Epithelial cell of esophagus (primary cell): Measurements from ENCODE around the gene DGAT2.
"Not testable (repeated sequence)": the region's sequence is repeated elsewhere in the genome, so short reads cannot be mapped to it uniquely, and the experiment has no call there.

ENCODE experiments used
- DNase-seq: peaks from one replicate; pipeline ENCODE4 v3.0.0; 2010; ENCODE audit warnings: low read depth
- H3K4me3 ChIP-seq: 2 replicates; pipeline ENCODE4 v1.5.1; 2011; ENCODE audit warnings: mild to moderate bottlenecking, low read length, control low read depth
- TF ChIP-seq, protein P1 (sequence below): IDR thresholded peaks from 2 replicates; pipeline ENCODE4 v1.5.1; 2011; ENCODE audit warnings: low read depth, mild to moderate bottlenecking, low read length, control low read depth, inconsistent platforms; ENCODE audit not compliant: insufficient read depth; ENCODE audit errors: missing control alignments

The DGAT2 gene

DNA sequence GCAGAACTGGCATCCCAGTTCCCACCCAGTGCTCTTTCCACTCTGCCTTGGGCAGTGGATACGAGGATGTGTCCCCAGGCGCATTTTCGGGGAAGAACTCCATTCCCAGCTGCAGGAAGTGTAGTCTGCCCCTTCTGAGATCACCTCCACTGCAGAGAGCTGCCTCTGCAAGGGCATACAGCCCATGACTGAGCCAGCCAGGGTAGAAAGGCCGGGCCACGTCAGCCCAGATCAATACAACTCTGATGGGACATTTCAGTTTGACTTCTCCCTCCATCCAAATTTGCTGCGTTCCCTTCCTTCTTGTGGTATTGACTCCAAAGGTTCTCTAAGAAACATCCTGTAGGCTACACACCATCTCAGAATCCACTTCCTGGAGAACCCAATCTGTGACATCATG is 31.3 kb upstream of the DGAT2 start:
- TF ChIP-seq, protein P1, sequence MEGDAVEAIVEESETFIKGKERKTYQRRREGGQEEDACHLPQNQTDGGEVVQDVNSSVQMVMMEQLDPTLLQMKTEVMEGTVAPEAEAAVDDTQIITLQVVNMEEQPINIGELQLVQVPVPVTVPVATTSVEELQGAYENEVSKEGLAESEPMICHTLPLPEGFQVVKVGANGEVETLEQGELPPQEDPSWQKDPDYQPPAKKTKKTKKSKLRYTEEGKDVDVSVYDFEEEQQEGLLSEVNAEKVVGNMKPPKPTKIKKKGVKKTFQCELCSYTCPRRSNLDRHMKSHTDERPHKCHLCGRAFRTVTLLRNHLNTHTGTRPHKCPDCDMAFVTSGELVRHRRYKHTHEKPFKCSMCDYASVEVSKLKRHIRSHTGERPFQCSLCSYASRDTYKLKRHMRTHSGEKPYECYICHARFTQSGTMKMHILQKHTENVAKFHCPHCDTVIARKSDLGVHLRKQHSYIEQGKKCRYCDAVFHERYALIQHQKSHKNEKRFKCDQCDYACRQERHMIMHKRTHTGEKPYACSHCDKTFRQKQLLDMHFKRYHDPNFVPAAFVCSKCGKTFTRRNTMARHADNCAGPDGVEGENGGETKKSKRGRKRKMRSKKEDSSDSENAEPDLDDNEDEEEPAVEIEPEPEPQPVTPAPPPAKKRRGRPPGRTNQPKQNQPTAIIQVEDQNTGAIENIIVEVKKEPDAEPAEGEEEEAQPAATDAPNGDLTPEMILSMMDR: no peak
- no peak overlapping the region for H3K4me3 ChIP-seq
- DNase-seq: no peak

DNA sequence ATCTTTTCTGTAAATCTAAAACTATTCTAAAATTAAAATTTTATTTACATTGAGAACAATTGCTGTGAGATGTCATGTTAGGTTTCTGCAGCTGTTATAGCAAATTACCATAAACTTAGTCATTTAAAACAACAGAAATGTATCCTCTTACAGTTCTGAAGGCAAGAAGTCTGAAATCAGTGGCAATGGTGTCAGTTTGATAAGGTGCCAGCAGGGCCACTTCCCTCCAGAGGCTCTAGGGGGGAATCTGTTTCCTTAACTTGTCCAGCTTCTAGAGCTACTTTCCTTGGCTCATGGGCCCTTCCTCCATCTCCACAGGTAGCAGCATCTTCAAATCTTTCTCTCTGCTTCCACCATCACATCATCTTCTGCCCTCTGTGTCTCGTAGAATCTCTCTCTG is 27.9 kb upstream of the DGAT2 start:
- H3K4me3 ChIP-seq: no peak overlapping the region
- TF ChIP-seq, protein P1: no peak
- DNase-seq: no peak

DNA sequence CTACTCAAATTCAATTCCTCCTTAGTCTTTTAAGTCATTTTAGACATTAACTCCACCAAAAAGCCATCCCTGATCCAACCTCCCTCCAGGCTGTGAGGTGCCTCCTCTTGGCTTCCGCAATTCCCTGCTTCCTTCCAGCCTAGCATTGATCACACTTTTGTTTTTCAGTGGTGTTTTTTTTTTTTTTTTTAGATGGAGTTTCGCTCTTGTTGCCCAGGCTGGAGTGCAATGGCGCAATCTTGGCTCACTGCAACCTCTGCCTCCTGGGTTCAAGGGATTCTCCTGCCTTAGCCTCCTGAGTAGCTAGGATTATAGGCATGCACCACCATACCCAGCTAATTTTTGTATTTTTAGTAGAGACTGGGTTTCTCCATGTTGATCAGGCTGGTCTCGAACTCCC is 25.4 kb upstream of the DGAT2 start:
- H3K4me3 ChIP-seq, DNase-seq: not testable (repeated sequence)

DNA sequence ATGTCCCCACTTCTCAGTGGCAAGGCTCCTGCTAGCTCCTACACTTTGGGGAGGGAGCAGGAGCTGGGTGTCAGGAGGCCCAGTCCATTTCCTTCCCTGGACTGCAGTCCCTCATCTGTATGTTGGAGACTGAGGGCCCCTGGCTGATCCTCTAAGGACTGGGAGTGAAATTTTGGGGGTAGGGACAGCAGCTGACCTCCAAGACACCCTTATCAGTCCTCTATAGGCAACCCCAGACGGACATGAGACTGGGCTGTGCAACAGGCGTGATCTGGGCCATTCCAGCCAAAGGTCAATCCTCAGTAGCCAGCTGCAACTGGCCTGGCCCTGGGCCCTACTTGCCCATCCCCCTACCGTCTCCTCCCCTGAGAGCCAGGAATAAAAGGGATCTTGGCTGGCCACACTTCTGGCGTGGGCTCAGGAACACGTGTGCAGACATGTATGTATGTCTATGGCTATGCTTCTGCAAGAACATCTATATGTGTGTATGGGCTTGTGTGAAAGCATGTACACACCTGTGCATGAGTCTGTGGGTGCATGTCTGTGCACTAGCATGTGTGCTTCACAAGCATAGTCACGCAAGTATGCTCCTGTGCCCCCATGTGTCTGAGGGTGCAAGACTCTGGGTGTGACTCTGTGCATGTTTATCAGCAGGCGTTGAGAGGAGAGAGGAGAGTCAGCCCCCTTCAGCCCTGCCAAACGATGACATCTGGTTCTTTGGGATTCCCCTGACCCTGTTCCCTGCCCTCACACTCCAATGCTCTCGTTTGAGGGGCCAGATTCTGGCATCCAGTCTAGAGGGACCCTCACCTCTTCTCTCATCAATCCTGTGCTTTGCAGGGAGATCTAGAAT is 24.6 kb upstream of the DGAT2 start:
- TF ChIP-seq, protein P1: no peak
- peak; percentile 43 for DNase-seq
- H3K4me3 ChIP-seq: no peak overlapping the region

DNA sequence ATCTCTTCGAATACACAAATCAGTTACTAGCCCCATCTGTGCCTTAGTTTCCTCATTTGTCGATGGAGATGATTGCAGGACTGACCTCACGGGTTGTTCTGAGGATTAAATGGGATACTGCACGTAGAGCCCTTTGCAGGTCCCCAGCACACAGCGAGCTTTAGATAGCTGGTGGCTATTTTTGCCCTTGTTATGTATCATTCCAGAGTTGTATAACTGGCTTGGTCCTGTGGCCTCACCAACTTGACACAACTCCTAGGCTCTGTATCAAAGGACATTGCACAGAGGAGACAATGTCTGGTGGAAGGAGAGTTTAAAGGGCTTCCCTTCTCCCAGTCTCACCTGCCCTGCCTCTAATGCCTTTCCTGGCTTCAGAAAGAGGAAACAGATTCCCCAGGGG is 22.8 kb upstream of the DGAT2 start:
- TF ChIP-seq, protein P1: no peak
- DNase-seq: no peak

DNA sequence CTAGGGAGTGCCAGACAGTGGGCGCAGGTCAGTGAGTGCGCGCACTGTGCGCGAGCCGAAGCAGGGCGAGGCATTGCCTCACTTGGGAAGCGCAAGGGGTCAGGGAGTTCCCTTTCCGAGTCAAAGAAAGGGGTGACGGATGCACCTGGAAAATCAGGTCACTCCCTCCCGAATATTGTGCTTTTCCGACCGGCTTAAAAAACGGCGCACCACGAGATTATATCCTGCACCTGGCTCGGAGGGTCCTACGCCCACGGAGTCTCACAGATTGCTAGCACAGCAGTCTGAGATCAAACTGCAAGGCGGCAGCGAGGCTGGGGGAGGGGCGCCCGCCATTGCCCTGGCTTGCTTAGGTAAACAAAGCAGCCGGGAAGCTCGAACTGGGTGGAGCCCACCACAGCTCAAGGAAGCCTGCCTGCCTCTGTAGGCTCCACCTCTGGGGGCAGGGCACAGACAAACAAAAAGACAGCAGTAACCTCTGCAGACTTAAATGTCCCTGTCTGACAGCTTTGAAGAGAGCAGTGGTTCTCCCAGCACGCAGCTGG is 19.8 kb upstream of the DGAT2 start:
- not testable (repeated sequence) for H3K4me3 ChIP-seq, DNase-seq

More for the DNA sequence above, 22.8 kb upstream of the DGAT2 start:
- H3K4me3 ChIP-seq: no peak overlapping the region

DNA sequence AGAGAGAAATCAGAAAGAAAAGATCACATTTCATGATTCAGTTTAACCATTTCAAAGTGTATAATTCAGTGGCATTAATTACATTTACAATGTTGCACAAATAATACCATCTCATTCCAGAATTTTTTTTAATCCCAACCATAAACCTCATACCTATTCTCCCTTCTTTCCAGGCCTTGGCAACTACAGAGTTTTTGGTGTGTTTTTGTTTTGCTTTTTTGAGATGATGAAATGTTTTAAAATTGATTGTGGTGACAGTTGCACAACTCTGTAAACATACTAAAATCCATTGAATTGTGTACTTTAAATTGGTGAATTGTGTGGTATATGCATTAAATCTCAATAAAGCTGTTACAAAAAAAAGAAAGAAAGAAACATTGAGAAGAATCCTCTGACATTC is 13.6 kb upstream of the DGAT2 start:
- not testable (repeated sequence) for H3K4me3 ChIP-seq

DNA sequence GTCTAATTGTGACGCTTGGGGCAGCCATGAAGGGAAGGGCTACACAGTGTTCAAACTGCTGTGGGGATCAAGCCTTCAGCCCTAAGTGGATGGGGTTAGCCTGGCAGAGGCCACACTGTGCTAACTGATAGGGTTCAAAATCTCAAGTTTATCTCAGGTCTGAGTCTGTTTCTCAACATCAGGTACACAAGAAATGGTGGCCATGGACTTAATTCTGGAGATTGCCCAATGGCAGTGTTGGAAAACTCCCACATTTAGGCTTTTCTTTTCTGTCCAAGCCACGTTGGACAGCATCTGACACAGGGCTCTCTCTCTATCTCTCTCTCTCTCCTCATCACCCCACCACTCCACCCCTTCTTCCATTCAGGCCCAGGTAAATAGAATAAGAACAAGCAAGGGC is 10.9 kb upstream of the DGAT2 start:
- TF ChIP-seq, protein P1: no peak
- DNase-seq: no peak
- H3K4me3 ChIP-seq: no peak overlapping the region

More for the DNA sequence above, 13.6 kb upstream of the DGAT2 start:
- not testable (repeated sequence) for DNase-seq
